ACC112 (cell line): Measurements from ENCODE around the gene TLCD3B.

ENCODE experiments used
- H2AFZ ChIP-seq: fragments of 200-600 bp; sonication (generic); one replicate; pipeline ENCODE4 v1.6.0; 2017; ENCODE audit warnings: antibody characterized with exemption, low read length; ENCODE audit not compliant: unreplicated experiment
- H3K27ac ChIP-seq: fragments of 200-600 bp; sonication (generic); 2 replicates; pipeline ENCODE4 v1.5.1; 2014; ENCODE audit warnings: low read depth, mild to moderate bottlenecking, antibody characterized with exemption, low read length, moderate library complexity
- H3K27me3 ChIP-seq: fragments of 200-600 bp; sonication (generic); 2 replicates; pipeline ENCODE4 v1.6.1; 2014; ENCODE audit warnings: mild to moderate bottlenecking, antibody characterized with exemption, low read length, moderate library complexity, mixed read lengths; ENCODE audit not compliant: insufficient read depth
- H3K36me3 ChIP-seq: fragments of 200-600 bp; sonication (generic); 2 replicates; pipeline ENCODE4 v1.6.1; 2016; ENCODE audit warnings: mild to moderate bottlenecking, antibody characterized with exemption, low read length, moderate library complexity, mixed read lengths; ENCODE audit not compliant: insufficient read depth
- H3K4me1 ChIP-seq: fragments of 200-600 bp; sonication (generic); one replicate; pipeline ENCODE4 v1.6.1; 2016; ENCODE audit warnings: low read length, mixed read lengths; ENCODE audit not compliant: insufficient read depth, unreplicated experiment, control insufficient read depth
- H3K4me3 ChIP-seq: fragments of 200-600 bp; sonication (generic); 2 replicates; pipeline ENCODE4 v1.5.1; 2014; ENCODE audit warnings: mild to moderate bottlenecking, low read depth, low read length
- H3K79me2 ChIP-seq: fragments of 200-600 bp; sonication (generic); one replicate; pipeline ENCODE4 v1.6.0; 2016; ENCODE audit warnings: low read length; ENCODE audit not compliant: control insufficient read depth, unreplicated experiment, insufficient read depth

Gene TLCD3B

DNA sequence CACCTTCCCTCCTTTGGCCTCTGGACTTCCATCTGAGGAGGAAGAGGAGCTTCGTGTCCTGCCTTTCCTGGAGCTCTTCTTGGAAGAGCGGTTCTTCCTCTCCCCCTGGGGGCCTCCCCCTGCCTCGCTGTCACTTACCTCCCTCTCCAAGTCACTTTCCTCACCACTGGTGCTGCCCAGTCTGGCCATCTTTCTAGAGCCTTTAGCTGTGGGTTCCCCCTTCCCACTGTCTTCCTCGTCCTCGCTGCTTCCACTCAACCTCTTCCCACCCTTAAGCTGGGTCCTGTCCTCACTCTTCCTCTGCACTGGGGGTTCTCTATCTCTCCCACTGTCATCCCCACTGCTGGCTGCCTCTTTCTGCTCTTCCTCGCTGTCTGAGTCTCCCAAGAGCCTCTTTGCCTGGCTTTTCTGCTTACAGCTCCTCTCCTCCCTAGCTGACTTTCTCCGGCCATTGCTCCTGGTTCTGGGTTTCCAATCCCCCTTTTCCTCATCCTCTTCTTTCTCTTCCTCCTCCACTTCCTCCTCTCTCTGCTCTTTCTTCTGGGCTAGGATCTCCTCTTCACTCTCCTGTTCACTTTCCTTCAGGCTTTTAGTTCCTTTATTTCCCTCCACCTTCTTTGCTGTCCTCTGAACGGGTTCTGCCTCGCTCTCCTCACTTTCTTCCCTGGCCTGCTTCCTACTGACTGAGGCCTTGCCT lies 37.0 kb downstream of the TLCD3B start:
- Histone ChIP-seq H3K36me3 (0 out of 2 replicates have a peak, but pooled peaks cover 4% of the 10 kb centered on the region), H3K27ac (peak overlapping the region; percentile 81), H3K79me2 (peaks cover 5% of the 10 kb centered on the region), H3K4me3 (peak overlapping the region; percentile 92), H3K27me3 (no peaks in the 10 kb centered on the region), H2AFZ (no peak overlapping the region), H3K4me1 (peaks cover 18% of the 10 kb centered on the region)

DNA sequence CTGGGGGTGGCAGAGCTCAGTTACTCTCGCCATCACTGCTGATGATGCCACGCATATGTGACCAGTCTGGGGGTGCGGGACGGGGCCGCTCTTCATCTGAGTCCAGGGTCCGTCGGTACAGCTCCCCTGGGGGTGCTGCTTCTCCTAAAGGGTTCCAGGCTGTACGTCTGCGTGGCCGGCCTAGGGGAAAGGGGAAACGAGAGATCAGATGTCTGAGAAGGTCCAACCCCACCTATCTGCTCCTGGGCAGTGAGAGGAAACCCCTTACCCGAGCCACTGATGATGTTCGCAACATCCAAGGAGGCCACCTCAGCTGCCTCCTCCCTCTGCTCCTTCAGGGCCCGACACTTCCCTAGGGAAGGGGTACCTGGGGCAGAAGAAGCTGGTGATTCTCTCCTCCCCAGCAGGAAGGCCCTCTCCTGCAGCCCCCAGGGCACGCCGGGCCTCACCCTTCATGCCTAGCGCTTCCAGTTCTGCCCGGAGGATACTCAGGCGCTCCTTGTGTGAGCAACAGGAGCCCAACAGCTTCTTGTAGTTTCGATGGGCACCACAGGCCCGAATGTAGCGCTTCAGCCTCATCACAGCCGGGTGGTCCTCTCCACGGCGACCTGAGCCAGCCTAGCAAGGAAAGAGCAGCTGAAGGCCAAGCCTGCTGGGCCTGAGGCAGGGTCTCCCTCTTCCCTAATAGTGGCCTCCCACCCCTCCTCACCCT lies 37.7 kb downstream of the TLCD3B start:
- H2AFZ ChIP-seq: no peak overlapping the region
- H3K4me3 ChIP-seq: no peak overlapping the region
- H3K4me1 ChIP-seq: peaks cover 18% of the 10 kb centered on the region
- peaks cover 5% of the 10 kb centered on the region for H3K79me2 ChIP-seq
- no peaks in the 10 kb centered on the region for H3K27me3 ChIP-seq
- H3K36me3 ChIP-seq: peaks cover 4% of the 10 kb centered on the region; the same call in 1 of the 2 replicates
- H3K27ac ChIP-seq: no peak overlapping the region

DNA sequence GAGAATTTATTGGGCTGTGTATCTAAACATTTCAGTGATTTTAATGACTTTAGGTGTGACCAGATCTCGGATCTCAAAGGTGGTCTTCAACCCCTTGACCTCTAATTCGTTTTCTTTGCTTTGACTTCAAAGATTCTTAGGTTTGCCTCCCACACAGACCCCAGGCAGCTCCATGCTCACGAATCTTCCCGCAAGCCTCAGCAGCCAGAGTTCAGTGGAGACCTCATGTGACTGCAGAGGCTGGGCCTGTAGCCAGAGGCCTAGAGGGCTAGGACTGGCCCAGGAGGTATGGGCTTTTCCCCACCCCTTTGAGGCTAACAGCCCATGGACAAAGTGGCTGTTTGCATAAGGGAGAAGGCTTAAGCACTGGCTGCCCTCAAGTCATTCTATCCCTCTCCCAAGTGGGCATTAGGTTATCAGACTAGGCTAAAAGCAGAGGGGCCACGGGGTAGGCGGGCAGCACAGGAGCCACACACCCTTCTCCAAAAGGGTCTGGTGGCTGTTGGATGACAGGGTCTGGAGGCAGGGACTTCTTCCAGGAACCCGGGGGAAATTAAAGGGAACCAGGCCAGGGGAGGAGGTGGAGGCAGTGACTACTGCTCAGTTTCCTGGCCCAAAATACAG lies 38.6 kb downstream of the TLCD3B start:
- Histone ChIP-seq H2AFZ (no peak overlapping the region), H3K27me3 (no peaks in the 10 kb centered on the region), H3K27ac (no peak overlapping the region), H3K4me3 (no peak overlapping the region), H3K79me2 (peaks cover 5% of the 10 kb centered on the region), H3K4me1 (peaks cover 18% of the 10 kb centered on the region), H3K36me3 (peaks cover 4% of the 10 kb centered on the region; the same call in 1 of the 2 replicates)

DNA sequence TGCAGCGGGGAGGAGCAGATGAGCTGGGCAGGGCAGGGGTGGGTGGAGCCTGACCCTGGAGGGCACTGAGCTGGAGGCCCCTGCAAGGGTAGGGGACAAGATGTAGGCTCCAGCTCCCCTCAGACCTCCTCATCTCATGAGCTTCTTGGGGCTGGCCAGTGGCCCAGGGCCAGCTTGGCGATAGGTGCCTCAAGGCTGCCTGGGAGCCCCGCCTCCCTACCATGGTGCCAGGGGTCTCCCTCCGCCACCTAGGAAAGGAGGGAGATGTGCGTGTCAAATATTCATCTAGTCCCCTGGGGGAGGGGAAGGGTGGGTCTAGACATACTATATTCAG lies 39.5 kb downstream of the TLCD3B start:
- peaks cover 4% of the 10 kb centered on the region; the same call in 1 of the 2 replicates for H3K36me3 ChIP-seq
- H3K27me3 ChIP-seq: no peaks in the 10 kb centered on the region
- H3K27ac ChIP-seq: no peak overlapping the region
- no peak overlapping the region for H3K4me3 ChIP-seq
- no peaks in the 10 kb centered on the region for H3K79me2 ChIP-seq
- no peak overlapping the region for H2AFZ ChIP-seq
- peaks cover 13% of the 10 kb centered on the region for H3K4me1 ChIP-seq

DNA sequence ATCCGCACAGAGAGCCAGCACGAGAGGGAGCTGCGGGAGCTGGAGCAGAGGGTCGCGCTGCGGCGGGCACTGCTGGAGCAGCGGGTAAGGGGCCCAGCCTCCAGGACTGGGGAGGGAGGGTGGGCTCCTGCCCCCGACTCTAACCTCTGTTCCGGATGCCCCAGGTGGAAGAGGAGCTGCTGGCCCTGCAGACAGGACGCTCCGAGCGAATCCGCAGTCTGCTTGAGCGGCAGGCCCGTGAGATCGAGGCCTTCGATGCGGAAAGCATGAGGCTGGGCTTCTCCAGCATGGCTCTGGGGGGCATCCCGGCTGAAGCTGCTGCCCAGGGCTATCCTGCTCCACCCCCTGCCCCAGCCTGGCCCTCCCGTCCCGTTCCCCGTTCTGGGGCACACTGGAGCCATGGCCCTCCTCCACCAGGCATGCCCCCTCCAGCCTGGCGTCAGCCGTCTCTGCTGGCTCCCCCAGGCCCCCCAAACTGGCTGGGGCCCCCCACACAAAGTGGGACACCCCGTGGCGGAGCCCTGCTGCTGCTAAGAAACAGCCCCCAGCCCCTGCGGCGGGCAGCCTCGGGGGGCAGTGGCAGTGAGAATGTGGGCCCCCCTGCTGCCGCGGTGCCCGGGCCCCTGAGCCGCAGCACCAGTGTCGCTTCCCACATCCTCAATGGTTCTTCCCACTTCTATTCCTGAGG lies 40.0 kb downstream of the TLCD3B start:
- Histone ChIP-seq H3K79me2 (no peaks in the 10 kb centered on the region), H3K27ac (no peak overlapping the region), H3K36me3 (peaks cover 4% of the 10 kb centered on the region; the same call in 1 of the 2 replicates), H3K4me3 (no peak overlapping the region), H2AFZ (no peak overlapping the region), H3K4me1 (peaks cover 13% of the 10 kb centered on the region), H3K27me3 (no peaks in the 10 kb centered on the region)

DNA sequence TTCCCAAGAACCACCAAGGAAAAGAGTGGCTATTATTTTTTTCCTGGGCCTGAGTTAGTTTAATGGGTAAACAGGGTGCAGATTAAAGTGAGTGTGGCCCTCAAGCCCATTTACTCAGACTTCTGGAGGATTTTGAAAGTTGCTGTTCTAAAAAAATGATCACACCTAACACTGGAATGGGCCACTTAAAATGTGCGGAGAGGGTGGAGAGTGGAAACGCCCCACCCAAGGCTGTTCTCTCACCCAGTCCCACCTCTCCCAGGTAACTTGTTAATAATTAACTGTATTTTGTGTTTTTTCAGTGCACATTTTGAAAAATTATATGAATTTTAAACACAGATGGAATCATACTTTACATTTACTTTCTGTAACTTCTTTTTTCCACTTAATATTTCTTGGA lies 41.0 kb downstream of the TLCD3B start:
- Histone ChIP-seq H3K79me2 (no peaks in the 10 kb centered on the region), H3K36me3 (peaks cover 4% of the 10 kb centered on the region; the same call in 1 of the 2 replicates), H3K27me3 (no peaks in the 10 kb centered on the region), H3K4me3 (no peak overlapping the region), H3K27ac (no peak overlapping the region), H2AFZ (no peak overlapping the region), H3K4me1 (peaks cover 13% of the 10 kb centered on the region)

DNA sequence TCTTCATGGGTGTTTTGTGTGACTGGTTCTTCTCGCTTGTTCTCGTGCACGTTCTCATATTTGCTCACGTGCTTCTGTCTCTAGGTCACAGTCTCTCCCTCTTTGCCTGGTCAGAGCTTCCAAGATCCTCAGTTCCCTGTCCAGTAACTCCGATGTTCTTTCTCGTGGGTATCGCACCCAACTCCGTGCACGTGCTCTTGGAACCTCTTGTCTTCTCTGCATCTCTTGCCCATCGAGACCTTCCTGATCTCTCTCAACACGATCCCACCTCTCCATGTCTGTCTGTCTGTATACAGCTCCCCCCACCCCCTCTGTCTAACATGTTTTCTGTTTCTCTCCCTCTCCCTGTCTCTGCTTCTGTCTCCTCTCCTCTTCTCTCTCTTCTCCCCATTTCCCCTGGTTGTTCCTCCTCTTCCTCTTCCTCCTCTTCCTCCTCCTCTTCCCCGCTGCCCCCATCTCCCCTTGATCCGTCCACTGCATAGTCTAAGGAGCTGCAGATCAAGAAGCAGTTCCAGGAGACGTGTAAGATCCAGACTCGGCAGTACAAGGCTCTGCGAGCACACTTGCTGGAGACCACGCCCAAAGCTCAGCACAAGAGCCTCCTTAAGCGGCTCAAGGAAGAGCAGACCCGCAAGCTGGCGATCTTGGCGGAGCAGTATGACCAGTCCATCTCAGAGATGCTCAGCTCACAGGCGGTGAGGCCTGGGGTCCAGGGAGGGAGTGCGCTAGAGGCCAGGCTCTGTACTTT lies 41.8 kb downstream of the TLCD3B start:
- H3K4me3 ChIP-seq: no peak overlapping the region
- H3K27ac ChIP-seq: no peak overlapping the region
- no peaks in the 10 kb centered on the region for H3K79me2 ChIP-seq
- H3K36me3 ChIP-seq: peaks cover 10% of the 10 kb centered on the region
- peaks cover 6% of the 10 kb centered on the region for H3K4me1 ChIP-seq
- H3K27me3 ChIP-seq: no peaks in the 10 kb centered on the region
- H2AFZ ChIP-seq: no peak overlapping the region

DNA sequence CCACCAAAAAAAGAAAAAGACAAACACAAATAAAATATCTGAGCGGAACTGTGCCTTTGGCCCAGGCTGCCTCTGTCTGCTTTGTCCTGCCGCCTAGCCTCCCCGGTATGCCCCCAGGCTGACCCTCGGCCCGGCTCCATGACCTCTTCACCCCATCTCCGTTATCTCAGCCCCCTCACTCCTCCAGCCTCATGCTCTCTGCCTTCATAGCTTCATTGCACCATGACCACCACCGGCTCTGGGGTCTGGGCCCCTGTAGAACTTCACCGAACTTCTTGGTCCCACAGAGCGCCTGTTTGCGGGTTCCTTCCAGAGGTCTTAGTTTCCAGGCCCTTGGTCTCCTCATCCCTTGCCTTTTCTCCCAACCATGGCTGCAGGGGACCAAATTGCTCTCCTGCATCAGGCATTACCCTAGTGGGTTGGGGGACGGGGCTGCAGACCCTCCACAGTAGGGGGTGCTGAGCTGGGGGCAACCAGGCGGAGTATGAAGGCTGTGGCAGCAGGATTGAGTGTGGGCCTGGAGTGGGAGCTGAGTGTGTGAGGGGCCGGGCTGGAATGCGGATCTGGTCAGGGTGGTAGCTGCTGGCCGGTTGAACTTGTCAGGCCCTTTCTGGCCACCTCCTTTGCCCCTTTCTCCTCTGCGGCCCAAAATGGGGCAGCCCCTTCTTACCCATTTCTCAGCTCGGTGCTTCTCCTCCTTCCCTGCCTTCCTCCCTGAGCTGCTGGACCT lies 42.6 kb downstream of the TLCD3B start:
- no peak overlapping the region for H3K27ac ChIP-seq
- no peak overlapping the region for H2AFZ ChIP-seq
- no peaks in the 10 kb centered on the region for H3K79me2 ChIP-seq
- H3K36me3 ChIP-seq: peaks cover 16% of the 10 kb centered on the region
- H3K4me3 ChIP-seq: no peak overlapping the region
- H3K4me1 ChIP-seq: no peaks in the 10 kb centered on the region
- H3K27me3 ChIP-seq: no peaks in the 10 kb centered on the region

DNA sequence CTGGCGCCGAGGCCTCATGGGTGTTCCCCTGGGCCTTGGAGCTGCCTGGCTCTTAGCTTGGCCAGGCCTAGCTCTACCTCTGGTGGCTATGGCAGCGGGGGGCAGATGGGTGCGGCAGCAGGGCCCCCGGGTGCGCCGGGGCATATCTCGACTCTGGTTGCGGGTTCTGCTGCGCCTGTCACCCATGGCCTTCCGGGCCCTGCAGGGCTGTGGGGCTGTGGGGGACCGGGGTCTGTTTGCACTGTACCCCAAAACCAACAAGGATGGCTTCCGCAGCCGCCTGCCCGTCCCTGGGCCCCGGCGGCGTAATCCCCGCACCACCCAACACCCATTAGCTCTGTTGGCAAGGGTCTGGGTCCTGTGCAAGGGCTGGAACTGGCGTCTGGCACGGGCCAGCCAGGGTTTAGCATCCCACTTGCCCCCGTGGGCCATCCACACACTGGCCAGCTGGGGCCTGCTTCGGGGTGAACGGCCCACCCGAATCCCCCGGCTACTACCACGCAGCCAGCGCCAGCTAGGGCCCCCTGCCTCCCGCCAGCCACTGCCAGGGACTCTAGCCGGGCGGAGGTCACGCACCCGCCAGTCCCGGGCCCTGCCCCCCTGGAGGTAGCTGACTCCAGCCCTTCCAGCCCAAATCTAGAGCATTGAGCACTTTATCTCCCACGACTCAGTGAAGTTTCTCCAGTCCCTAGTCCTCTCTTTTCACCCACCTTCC lies 43.5 kb downstream of the TLCD3B start:
- Histone ChIP-seq H3K4me1 (no peaks in the 10 kb centered on the region), H3K27ac (no peak overlapping the region), H3K79me2 (no peaks in the 10 kb centered on the region), H2AFZ (no peak overlapping the region), H3K4me3 (no peak overlapping the region), H3K36me3 (peaks cover 22% of the 10 kb centered on the region), H3K27me3 (no peaks in the 10 kb centered on the region)
